Brain microvascular endothelial cell (primary cell): ENCODE measurements around the gene OCEL1.

Experiments used
- DNase-seq: peaks from one replicate; pipeline ENCODE4 v3.0.0-alpha.2; 2020
- H3K27ac ChIP-seq: fragments of 250-450 bp; sonication (Bioruptor Pico); 2 replicates; pipeline ENCODE4 v1.5.1; 2020; ENCODE audit warnings: mild to moderate bottlenecking, moderate library complexity
- H3K27me3 ChIP-seq: fragments of 250-450 bp; sonication (Bioruptor Pico); replicated peaks from 2 replicates; pipeline ENCODE4 v1.5.1; 2020; ENCODE audit warnings: mild to moderate bottlenecking
- H3K36me3 ChIP-seq: fragments of 250-450 bp; sonication (Bioruptor Pico); replicated peaks from 2 replicates; pipeline ENCODE4 v1.5.1; 2020; ENCODE audit warnings: mild to moderate bottlenecking
- H3K4me3 ChIP-seq: 2 replicates; pipeline ENCODE4 v1.5.1; 2011; ENCODE audit warnings: low read depth, mild to moderate bottlenecking, control low read depth, low read length, moderate library complexity
- CTCF ChIP-seq: IDR thresholded peaks from 2 replicates; pipeline ENCODE4 v1.5.1; 2011; ENCODE audit warnings: low read depth, mild to moderate bottlenecking, moderate library complexity, low read length, control low read depth, inconsistent platforms; ENCODE audit errors: missing control alignments
- in situ Hi-C: cut with HindIII; loops from 2 replicates; pipeline ENCODE4 v1.10.0; 2017; ENCODE audit warnings: low sequenced_read_pairs, low pct_ligation_motif_present

The OCEL1 gene

GRCh38 chr19:17249887-17250548, 24.0 kb downstream of the OCEL1 start:
- Histone ChIP-seq H3K27me3 (no peaks in the 10 kb centered on the region), H3K27ac (no peak overlapping the region), H3K36me3 (no peaks in the 10 kb centered on the region), H3K4me3 (no peak overlapping the region)
- in situ Hi-C loops: no loop called here
- TF ChIP-seq CTCF: no peak
- DNase-seq: no peak

GRCh38 chr19:17254636-17255035, 28.6 kb downstream of the OCEL1 start:
- in situ Hi-C loops: no loop called here
- Histone ChIP-seq H3K27me3 (no peaks in the 10 kb centered on the region), H3K36me3 (no peaks in the 10 kb centered on the region), H3K4me3 (no peak overlapping the region), H3K27ac (no peak overlapping the region)
- TF ChIP-seq CTCF: no peak
- DNase-seq: no peak

GRCh38 chr19:17255150-17255621, 29.2 kb downstream of the OCEL1 start:
- no peak for TF ChIP-seq CTCF
- Histone ChIP-seq H3K27me3 (no peaks in the 10 kb centered on the region), H3K27ac (no peak overlapping the region), H3K4me3 (no peak overlapping the region), H3K36me3 (no peaks in the 10 kb centered on the region)
- DNase-seq: no peak
- in situ Hi-C loops: no loop called here

GRCh38 chr19:17256130-17256529, 30.1 kb downstream of the OCEL1 start:
- no peak for TF ChIP-seq CTCF
- DNase-seq: no peak
- in situ Hi-C loops: no loop called here
- Histone ChIP-seq H3K4me3 (no peak overlapping the region), H3K27ac (no peak overlapping the region), H3K27me3 (no peaks in the 10 kb centered on the region), H3K36me3 (no peaks in the 10 kb centered on the region)

- DNase-seq: no peak
- in situ Hi-C loops: no loop called here
- H3K4me3 ChIP-seq: no peak overlapping the region
- no peak for TF ChIP-seq CTCF
- no peaks in the 10 kb centered on the region for H3K36me3 ChIP-seq
- no peak overlapping the region for H3K27ac ChIP-seq
- H3K27me3 ChIP-seq: no peaks in the 10 kb centered on the region
Observed at GRCh38 chr19:17259118-17259780, 33.2 kb downstream of the OCEL1 start.
